ENCODE results near the gene CRYBG2. TPM values are rescaled to one million over a fixed set of nuclear protein-coding genes. Genes with fewer than 3 reads are reported as not detected.
A peak's percentile ranks its signal among the peaks of the same experiment; 100 is the strongest.

Gene CRYBG2
- total and polyA plus RNA-seq, 2 of the 8 experiments (the other 6 are each of a cell fraction or from before 2014, with no cell fraction given) = 14.2 to 17.0 TPM

- Histone ChIP-seq H3K27me3 (replicated peaks in 1 of 4; ENCODE audit: control insufficient read depth in 3 of 4, extremely low read depth in 1 of 4, insufficient read depth in 3 of 4, low read length in 3 of 4) (no peaks in the 10 kb centered on the region), H3K4me1 (replicated peaks in 1 of 4; ENCODE audit: control insufficient read depth in 3 of 4, insufficient read depth in 4 of 4, low read length in 3 of 4) (peaks cover 0 to 5% (median 2%) of the 10 kb centered on the region in 4 experiments; a peak in 5 of 7 replicates), H3K23ac (ENCODE audit: insufficient read length) (no peak overlapping the region), H3K56ac (replicated peaks; ENCODE audit: insufficient read length, low read depth, low read length) (no peak overlapping the region), H3K14ac (ENCODE audit: insufficient read length) (no peak overlapping the region), H4K5ac (ENCODE audit: insufficient read length, low read depth, low read length) (no peak overlapping the region), H3K18ac (ENCODE audit: extremely low read depth, low read length) (no peak overlapping the region), H2BK5ac (ENCODE audit: low read depth, low read length) (no peak overlapping the region), H2BK120ac (replicated peaks; ENCODE audit: low read depth, low read length) (no peak overlapping the region), H3K9me3 (ENCODE audit: insufficient read depth in 2 of 2, low read depth in 1 of 2, low read length in 1 of 2) (no peaks in the 10 kb centered on the region), H4K20me1 (replicated peaks in 1 of 2; ENCODE audit: control insufficient read depth in 1 of 2, insufficient read depth in 2 of 2, low read length in 2 of 2) (no peaks in the 10 kb centered on the region), H3K4me2 (ENCODE audit: insufficient read depth in 1 of 2, low read depth in 2 of 2, low read length in 2 of 2) (no peak overlapping the region), H2BK15ac (ENCODE audit: low read length) (0 out of 2 replicates have a peak overlapping the region, but pooled peaks have one; percentile 61), H3K23me2 (ENCODE audit: low read depth, low read length) (no peaks in the 10 kb centered on the region; the same call in 1 of the 2 replicates), H2BK20ac (ENCODE audit: low read length) (no peak overlapping the region), H3K9ac (replicated peaks in 1 of 4; ENCODE audit: extremely low read depth in 1 of 4, low read depth in 3 of 4, low read length in 3 of 4) (no peak overlapping the region), H3K4me3 (ENCODE audit: extremely low read depth in 1 of 4, insufficient read depth in 2 of 4, low read depth in 3 of 4, low read length in 4 of 4) (no peak overlapping the region), H3K79me1 (ENCODE audit: low read depth, low read length) (no peaks in the 10 kb centered on the region; the same call in 1 of the 2 replicates), H3K27ac (ENCODE audit: low read depth, low read length) (no peak overlapping the region), H2AK5ac (ENCODE audit: low read depth, low read length) (no peak overlapping the region), H3K36me3 (ENCODE audit: control insufficient read depth in 2 of 4, insufficient read depth in 4 of 4, low read length in 3 of 4) (no peaks in the 10 kb centered on the region), H3K4ac (replicated peaks; ENCODE audit: insufficient read length, low read depth, low read length) (no peak overlapping the region), H3K79me2 (ENCODE audit: control insufficient read depth in 1 of 2, insufficient read depth in 2 of 2, low read length in 2 of 2) (no peaks in the 10 kb centered on the region), H4K91ac (replicated peaks; ENCODE audit: insufficient read length, low read length) (no peak overlapping the region), H2AFZ (ENCODE audit: low read length) (no peak overlapping the region), H4K8ac (ENCODE audit: extremely low read depth, insufficient read depth, low read length) (no peak overlapping the region), H2BK12ac (ENCODE audit: low read depth, low read length) (0 out of 2 replicates have a peak overlapping the region, but pooled peaks have one; percentile 27)
- POLR2A ChIA-PET (ENCODE audit: partially characterized antibody) = interaction anchor here (15.3 kb wide), 1 partner anchor 23 kb away, joined by 166 read pairs; the partner anchor contains the start of gene LIN28A
- FAIRE-seq (no peak), DNase-seq (ENCODE audit: low read depth in 1 of 2, low spot score in 2 of 2) (no peak)
- TF ChIP-seq CEBPB (IDR thresholded peaks at IDR 0.05; ENCODE audit: low read depth, low read length) (0 out of 2 replicates have a peak, but pooled peaks have one; percentile 33), JUND (IDR thresholded peaks at IDR 0.05; ENCODE audit: low read length) (no peak)
- 95% methylated on average over 7 of the region's 7 CpGs; no CpG with 5 or more reads in 1 of the 2 experiments for WGBS, 2 experiments (ENCODE audit: extremely low coverage in 1 of 2, insufficient coverage in 1 of 2, insufficient read length in 1 of 2, insufficient replicate concordance in 2 of 2, low coverage in 1 of 2, low lambda C conversion rate in 2 of 2, missing lambda C conversion rate in 1 of 2)
- CTCF ChIA-PET (ENCODE audit: partially characterized antibody) = interaction anchor here (0.5 to 9.4 kb wide), 8 partner anchors 9 to 1237 kb away, joined by 3 to 90 read pairs (median 4); no protein-coding TSS in a partner anchor
These were observed 33.5 kb upstream of the CRYBG2 start for GRCh38 chr1:26387447-26387846.
